LNCaP clone FGC (cell line): ENCODE data around the gene BMPR1A.

ENCODE experiments used
- DNase-seq: peaks from one replicate; pipeline ENCODE4 v3.0.0-alpha.2; 2011; ENCODE audit warnings: low read depth
- H3K4me3 ChIP-seq: 2 replicates; pipeline ENCODE4 v1.5.1; 2011; ENCODE audit warnings: mild to moderate bottlenecking, low read depth, low read length, control low read depth
- TF ChIP-seq, protein P1 (sequence below): IDR thresholded peaks from 2 replicates; pipeline ENCODE4 v1.5.1; 2012; ENCODE audit warnings: mild to moderate bottlenecking; ENCODE audit not compliant: control insufficient read depth, insufficient read depth; ENCODE audit errors: extremely low read depth

BMPR1A gene

GRCh38 chr10:86744067-86744725 is 12.2 kb upstream of the BMPR1A start:
- TF ChIP-seq, protein P1, sequence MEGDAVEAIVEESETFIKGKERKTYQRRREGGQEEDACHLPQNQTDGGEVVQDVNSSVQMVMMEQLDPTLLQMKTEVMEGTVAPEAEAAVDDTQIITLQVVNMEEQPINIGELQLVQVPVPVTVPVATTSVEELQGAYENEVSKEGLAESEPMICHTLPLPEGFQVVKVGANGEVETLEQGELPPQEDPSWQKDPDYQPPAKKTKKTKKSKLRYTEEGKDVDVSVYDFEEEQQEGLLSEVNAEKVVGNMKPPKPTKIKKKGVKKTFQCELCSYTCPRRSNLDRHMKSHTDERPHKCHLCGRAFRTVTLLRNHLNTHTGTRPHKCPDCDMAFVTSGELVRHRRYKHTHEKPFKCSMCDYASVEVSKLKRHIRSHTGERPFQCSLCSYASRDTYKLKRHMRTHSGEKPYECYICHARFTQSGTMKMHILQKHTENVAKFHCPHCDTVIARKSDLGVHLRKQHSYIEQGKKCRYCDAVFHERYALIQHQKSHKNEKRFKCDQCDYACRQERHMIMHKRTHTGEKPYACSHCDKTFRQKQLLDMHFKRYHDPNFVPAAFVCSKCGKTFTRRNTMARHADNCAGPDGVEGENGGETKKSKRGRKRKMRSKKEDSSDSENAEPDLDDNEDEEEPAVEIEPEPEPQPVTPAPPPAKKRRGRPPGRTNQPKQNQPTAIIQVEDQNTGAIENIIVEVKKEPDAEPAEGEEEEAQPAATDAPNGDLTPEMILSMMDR = no peak
- DNase-seq = no peak
- no peak overlapping the region for H3K4me3 ChIP-seq

GRCh38 chr10:86747796-86748581 is 8.4 kb upstream of the BMPR1A start:
- TF ChIP-seq, protein P1 = no peak
- H3K4me3 ChIP-seq = no peak overlapping the region
- no peak for DNase-seq

GRCh38 chr10:86749854-86750253 is 6.6 kb upstream of the BMPR1A start:
- H3K4me3 ChIP-seq = no peak overlapping the region
- no peak for DNase-seq

GRCh38 chr10:86751477-86751876 is 4.9 kb upstream of the BMPR1A start:
- TF ChIP-seq, protein P1 = no peak
- no peak for DNase-seq
- no peak overlapping the region for H3K4me3 ChIP-seq

More at GRCh38 chr10:86749854-86750253, 6.6 kb upstream of the BMPR1A start:
- TF ChIP-seq, protein P1 = no peak

DNA sequence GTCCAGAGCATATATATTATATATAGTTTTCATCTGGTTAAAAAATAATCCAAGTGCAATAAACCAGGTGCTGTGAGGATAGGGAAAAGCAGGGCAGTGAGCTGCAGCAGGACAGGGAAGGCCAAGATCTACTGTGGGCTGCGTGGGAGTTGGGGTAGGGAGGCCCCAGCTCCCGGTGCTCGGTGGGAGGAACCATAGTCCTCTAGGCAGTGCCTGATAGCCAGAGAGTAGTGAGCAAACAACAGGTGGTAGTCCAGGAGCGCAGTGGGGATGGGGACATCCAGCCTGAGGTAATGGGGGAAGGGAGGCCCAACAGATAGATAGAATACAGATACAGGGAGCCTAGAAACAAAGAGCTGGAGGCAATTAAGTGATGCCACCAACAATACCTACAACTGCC is 4.1 kb upstream of the BMPR1A start:
- TF ChIP-seq, protein P1 = no peak
- no peak overlapping the region for H3K4me3 ChIP-seq
- no peak for DNase-seq

DNA sequence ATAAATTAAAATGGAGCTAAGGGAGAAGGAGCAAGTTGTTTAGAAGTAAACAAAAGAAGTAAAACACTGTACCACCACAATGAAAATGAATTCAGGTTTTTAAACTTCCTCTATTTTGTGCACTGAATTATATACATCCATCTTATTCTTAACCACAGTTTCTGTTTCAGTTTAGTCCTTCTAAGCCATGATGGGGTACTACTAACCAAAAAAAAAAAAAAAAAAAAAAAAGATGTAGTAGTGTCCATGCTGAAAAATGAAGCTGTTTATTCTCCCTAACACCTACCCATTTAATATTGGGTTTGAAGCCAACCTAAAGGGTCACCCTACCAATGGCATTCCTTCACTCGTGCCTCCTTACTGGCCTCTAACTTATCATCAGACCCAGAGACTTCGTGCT is 3.4 kb upstream of the BMPR1A start:
- TF ChIP-seq, protein P1 = no peak
- H3K4me3 ChIP-seq = no peak overlapping the region
- DNase-seq = no peak
